ENCODE results near the gene FCN1. TPM values are rescaled to one million over a fixed set of nuclear protein-coding genes. Genes with fewer than 3 reads are reported as not detected.

The FCN1 gene
- polyA plus RNA-seq, 3 donors: 2.5 to 3.7 (median 3.4) TPM

GRCh38 chr9:134925011-134925511 lies 7.3 kb upstream of the FCN1 start:
- DNase-seq (ENCODE audit: extremely low read depth in 1 of 11, low read depth in 9 of 11, low spot score in 4 of 11): no peak

GRCh38 chr9:134923466-134923865 lies 5.8 kb upstream of the FCN1 start:
- DNase-seq (ENCODE audit: extremely low read depth in 1 of 11, low read depth in 9 of 11, low spot score in 4 of 11): no peak

DNA sequence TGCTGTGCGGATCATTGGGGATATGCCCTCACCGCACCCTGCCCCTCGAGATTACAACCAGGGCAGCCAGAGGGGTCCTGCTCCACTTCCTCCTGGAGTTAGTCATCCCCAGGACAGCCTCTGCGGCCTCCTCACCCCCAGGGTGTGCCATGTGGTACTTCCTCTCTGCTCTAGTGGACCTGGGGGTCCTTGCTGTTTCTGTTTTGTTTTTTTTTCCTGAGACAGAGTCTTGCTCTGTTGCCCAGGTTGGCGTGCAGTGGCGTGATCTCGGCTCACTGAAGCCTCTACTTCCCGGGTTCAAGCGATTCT lies 5.2 kb upstream of the FCN1 start:
- no peak for DNase-seq (ENCODE audit: extremely low read depth in 1 of 11, low read depth in 9 of 11, low spot score in 4 of 11)

DNA sequence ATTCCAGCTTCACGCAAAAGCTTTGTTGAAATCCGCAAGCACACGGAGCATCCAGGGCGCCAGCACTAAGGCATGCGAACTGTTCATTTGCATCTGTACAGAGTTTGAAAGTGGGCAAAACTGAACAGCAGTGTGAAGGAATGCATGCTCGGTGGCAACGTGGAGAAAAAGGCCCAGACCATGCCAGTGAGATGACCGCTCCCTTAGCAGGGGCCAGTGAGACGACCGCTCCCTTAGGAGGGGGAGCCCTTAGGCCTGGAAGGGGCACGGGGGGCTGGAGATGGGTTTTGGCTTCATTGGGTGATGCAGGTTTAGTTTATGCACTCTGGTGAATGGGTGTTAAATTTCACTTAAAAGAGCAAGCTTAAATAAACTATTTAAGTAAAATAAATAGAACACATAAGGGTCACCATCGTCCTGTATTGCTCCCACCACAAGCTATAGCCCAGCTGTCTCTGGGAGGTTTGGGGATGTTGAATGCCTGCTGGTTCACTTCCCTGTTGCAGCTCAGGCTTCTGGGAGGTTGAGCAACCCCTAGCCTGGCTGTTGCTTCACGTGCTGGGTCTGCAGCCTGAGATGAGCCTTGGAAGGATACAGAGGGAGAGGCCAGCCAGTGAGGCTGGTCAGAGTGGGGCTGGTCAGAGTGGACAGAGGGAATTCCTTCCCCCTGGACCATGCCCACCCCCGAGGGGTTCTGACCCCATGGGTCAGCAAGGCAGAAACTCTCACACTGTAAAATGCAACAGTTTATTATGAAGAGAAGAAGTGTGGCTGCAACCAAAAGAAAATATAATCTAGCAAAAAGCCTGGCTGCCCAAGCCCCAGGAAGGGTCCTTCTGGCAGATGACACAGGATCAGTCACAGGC lies 4.6 kb upstream of the FCN1 start:
- DNase-seq (ENCODE audit: extremely low read depth in 1 of 11, low read depth in 9 of 11, low spot score in 4 of 11): no peak

- no peak for DNase-seq (ENCODE audit: extremely low read depth in 1 of 11, low read depth in 9 of 11, low spot score in 4 of 11)
Observed at GRCh38 chr9:134919303-134919702, 1.6 kb upstream of the FCN1 start.

- DNase-seq (ENCODE audit: extremely low read depth in 1 of 11, low read depth in 9 of 11, low spot score in 4 of 11): no peak
Observed at GRCh38 chr9:134918646-134919045, 934 bp upstream of the FCN1 start.

- DNase-seq (ENCODE audit: extremely low read depth in 1 of 11, low read depth in 9 of 11, low spot score in 4 of 11): no peak
Observed at GRCh38 chr9:134916161-134916665, 1.5 kb downstream of the FCN1 start.

GRCh38 chr9:134915046-134915985 lies 2.4 kb downstream of the FCN1 start:
- no peak for DNase-seq (ENCODE audit: extremely low read depth in 1 of 11, low read depth in 9 of 11, low spot score in 4 of 11)

GRCh38 chr9:134914501-134914834 lies 3.2 kb downstream of the FCN1 start:
- DNase-seq (ENCODE audit: extremely low read depth in 1 of 11, low read depth in 9 of 11, low spot score in 4 of 11): no peak

- DNase-seq (ENCODE audit: extremely low read depth in 1 of 11, low read depth in 9 of 11, low spot score in 4 of 11): no peak
Observed at GRCh38 chr9:134913713-134914500, 3.8 kb downstream of the FCN1 start.

- DNase-seq (ENCODE audit: extremely low read depth in 1 of 11, low read depth in 9 of 11, low spot score in 4 of 11): no peak
Observed at GRCh38 chr9:134913041-134913712, 4.5 kb downstream of the FCN1 start.

GRCh38 chr9:134912126-134912840 lies 5.4 kb downstream of the FCN1 start:
- no peak for DNase-seq (ENCODE audit: extremely low read depth in 1 of 11, low read depth in 9 of 11, low spot score in 4 of 11)

DNA sequence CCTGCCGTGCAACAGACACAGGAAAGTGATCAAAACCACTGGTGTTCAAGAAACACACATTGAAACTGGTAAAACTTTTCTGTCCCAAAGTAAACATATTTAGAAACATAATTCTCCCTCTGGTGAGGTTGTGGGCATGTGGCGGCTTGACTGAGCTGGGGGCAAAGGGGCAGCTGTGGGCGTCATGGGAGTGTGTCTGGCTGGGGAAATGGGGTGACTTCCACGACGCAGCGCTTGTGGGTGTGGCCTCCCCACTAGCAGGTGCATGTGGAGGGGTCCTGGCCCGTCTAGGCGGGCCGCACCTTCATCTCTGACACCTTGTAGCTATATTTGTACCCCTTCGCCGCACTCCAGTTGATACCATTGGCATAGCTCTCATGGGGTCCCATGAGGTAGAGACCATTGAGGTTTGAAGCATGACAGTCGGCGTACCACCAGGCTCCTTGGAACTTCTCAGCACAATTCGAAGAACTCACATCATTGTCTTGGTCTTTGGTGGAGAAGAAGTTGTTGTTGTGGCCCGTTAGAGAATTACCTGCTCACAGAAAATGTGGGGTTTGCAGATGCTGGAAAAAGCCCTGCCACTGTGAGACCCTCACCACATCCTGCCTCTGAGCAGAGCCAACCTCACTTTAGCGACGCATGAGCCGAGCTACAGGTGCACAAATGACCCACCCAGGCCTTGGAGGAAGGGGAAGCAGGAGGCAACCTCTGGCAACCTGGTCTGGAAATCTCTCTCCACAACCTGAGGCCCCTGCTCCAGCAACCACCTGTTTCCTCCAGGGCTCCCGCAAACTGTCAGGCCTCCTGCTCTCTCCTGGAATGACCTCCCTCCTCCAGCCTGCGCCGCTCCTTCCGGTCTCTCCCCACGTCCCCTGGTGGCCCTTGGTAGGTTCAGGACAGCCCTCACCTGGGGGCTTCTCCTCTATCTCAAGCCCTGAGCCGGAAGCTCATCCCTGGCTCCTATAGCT lies 7.9 kb downstream of the FCN1 start:
- DNase-seq (ENCODE audit: extremely low read depth in 1 of 11, low read depth in 9 of 11, low spot score in 4 of 11): no peak

DNA sequence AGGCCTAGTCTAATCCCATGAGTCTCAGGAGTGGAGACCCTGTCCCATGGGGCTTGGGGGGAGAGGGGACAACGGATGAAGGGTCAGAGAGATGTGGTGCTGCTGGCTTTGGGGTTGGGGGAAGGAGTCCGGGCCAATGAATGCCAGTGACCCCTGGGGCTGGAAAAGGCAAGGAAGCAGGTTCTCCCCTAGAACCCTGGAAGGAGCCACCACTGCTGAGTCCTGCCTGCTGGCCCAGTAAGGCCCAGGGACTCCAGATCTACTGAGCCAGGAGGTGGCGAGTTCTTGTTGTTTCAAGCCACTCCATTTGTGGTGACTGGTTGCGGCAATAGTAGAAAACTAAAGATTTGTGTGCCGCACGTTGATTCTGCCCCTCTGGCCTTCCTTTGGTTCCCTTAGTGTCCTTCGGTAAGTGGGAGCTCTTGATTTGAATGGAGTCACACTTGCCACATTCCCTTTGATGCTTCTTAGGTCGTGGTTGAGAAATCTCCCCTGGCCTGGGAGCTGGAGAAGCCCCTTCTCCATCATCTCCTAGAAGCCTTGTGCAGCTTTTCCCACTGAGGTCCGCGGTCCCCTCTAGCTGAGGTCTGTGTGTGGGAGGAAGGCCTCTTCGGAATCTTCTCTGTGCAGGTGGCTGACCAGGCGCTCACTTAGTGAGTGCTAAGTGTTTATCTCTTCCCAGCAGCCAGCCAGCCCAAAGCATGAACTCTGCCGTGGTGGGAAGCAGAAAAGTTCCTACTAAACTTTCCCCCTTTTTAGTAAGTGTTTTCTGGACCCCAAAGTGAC lies 9.0 kb downstream of the FCN1 start:
- DNase-seq (ENCODE audit: extremely low read depth in 1 of 11, low read depth in 9 of 11, low spot score in 4 of 11): no peak

DNA sequence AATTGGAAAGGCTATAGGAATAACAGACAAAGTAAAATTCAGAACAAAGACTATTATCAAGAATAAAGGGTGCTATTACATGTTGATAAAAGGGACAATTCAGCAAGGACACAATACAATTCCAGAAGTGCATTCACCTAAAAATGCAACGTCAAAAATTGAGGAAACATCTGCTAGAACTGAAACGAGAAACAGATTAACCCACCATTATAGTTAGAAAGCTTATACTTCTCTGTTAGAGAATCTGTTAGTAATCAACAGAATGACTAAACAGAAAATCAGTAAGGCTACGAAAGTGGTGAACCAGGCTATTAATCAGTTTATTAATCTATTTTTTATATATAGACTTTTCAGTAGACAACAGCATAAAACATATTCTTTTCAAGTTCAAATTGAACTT lies 14.8 kb downstream of the FCN1 start:
- DNase-seq (ENCODE audit: extremely low read depth in 1 of 11, low read depth in 9 of 11, low spot score in 4 of 11): no peak

- no peak for DNase-seq (ENCODE audit: extremely low read depth in 1 of 11, low read depth in 9 of 11, low spot score in 4 of 11)
Observed at GRCh38 chr9:134899818-134900217, 17.9 kb downstream of the FCN1 start.

Data from renal cortex interstitium (tissue), 11 donors.